WTC11 (cell line): Measurements from ENCODE around the gene SIN3A. TPM values are rescaled to one million over a fixed set of nuclear protein-coding genes. Genes with fewer than 3 reads are reported as not detected.

ENCODE experiments used
- ATAC-seq: fragments of 200-7000 bp; cut with Tn5 transposase; 2 replicates; pipeline ENCODE4 v1.10.0; 2021; ENCODE audit warnings: mild to moderate bottlenecking, moderate library complexity
- CTCF ChIA-PET: fragments of 300-600 bp; sonication (Branson Sonifier 250); formaldehyde crosslinking; loops from one replicate; lab custom pipeline; 2021; ENCODE audit warnings: antibody characterized with exemption; lab: Charles Lee
- POLR2A ChIA-PET: fragments of 350-600 bp; sonication (Branson Sonifier 250); formaldehyde crosslinking; loops from one replicate; lab custom pipeline; 2021; ENCODE audit warnings: antibody characterized with exemption; lab: Charles Lee
- DNase-seq: peaks from one replicate; pipeline ENCODE4 v3.0.0; 2021; ENCODE audit warnings: low spot score
- H3K27ac Mint-ChIP-seq: 2 replicates; pipeline ENCODE4 v1.8.0; 2021; ENCODE audit warnings: mixed read lengths
- H3K27me3 Mint-ChIP-seq: 2 replicates; pipeline ENCODE4 v1.8.0; 2021; ENCODE audit warnings: low read depth, mild to moderate bottlenecking, moderate library complexity, mixed read lengths
- H3K36me3 Mint-ChIP-seq: 2 replicates; pipeline ENCODE4 v1.8.0; 2021; ENCODE audit warnings: mixed read lengths
- H3K4me1 Mint-ChIP-seq: 2 replicates; pipeline ENCODE4 v1.8.0; 2022; ENCODE audit warnings: mixed read lengths
- H3K4me3 Mint-ChIP-seq: 2 replicates; pipeline ENCODE4 v1.8.0; 2021; ENCODE audit warnings: mild to moderate bottlenecking, moderate library complexity, mixed read lengths
- H3K9me3 Mint-ChIP-seq: 2 replicates; pipeline ENCODE4 v1.8.0; 2021; ENCODE audit warnings: mixed read lengths
- AR ChIP-seq: fragments of 250-450 bp; sonication (Bioruptor Pico); IDR thresholded peaks from 2 replicates; pipeline ENCODE4 v1.9.0; 2021; ENCODE audit warnings: mild to moderate bottlenecking
- ATF2 ChIP-seq: sonication (generic); formaldehyde crosslinking; IDR thresholded peaks from 2 replicates; pipeline ENCODE4 v1.8.1; 2022; ENCODE audit warnings: low read depth, missing genetic modification reagents, borderline replicate concordance
- ATF6 ChIP-seq: sonication (generic); formaldehyde crosslinking; IDR thresholded peaks from 2 replicates; pipeline ENCODE4 v1.8.1; 2023; ENCODE audit warnings: mild to moderate bottlenecking, missing genetic modification reagents
- E2F4 ChIP-seq: sonication (generic); formaldehyde crosslinking; IDR thresholded peaks from 2 replicates; pipeline ENCODE4 v1.8.1; 2022; ENCODE audit warnings: low read depth, mild to moderate bottlenecking, moderate library complexity, missing genetic modification reagents, borderline replicate concordance
- E2F5 ChIP-seq: sonication (generic); formaldehyde crosslinking; IDR thresholded peaks from 2 replicates; pipeline ENCODE4 v1.8.1; 2022; ENCODE audit warnings: mild to moderate bottlenecking, moderate library complexity, missing genetic modification reagents
- HMGXB4 ChIP-seq: sonication (generic); formaldehyde crosslinking; IDR thresholded peaks from 2 replicates; pipeline ENCODE4 v1.8.1; 2023; ENCODE audit warnings: mild to moderate bottlenecking, moderate library complexity, missing genetic modification reagents
- JAZF1 ChIP-seq: fragments of 250-450 bp; sonication (Bioruptor Pico); IDR thresholded peaks from 2 replicates; pipeline ENCODE4 v1.9.0; 2021; ENCODE audit warnings: moderate library complexity, mild to moderate bottlenecking, inconsistent platforms
- MLX ChIP-seq: sonication (generic); formaldehyde crosslinking; IDR thresholded peaks from 2 replicates; pipeline ENCODE4 v1.8.1; 2023; ENCODE audit warnings: mild to moderate bottlenecking, missing genetic modification reagents, moderate library complexity
- SMAD4 ChIP-seq: sonication (generic); formaldehyde crosslinking; IDR thresholded peaks from 2 replicates; pipeline ENCODE4 v1.8.0; 2022; ENCODE audit warnings: mild to moderate bottlenecking, missing genetic modification reagents
- SP1 ChIP-seq: sonication (generic); formaldehyde crosslinking; conservative IDR thresholded peaks from 2 replicates; pipeline ENCODE4 v1.8.1; 2022; ENCODE audit warnings: missing genetic modification reagents
- ZBTB43 ChIP-seq: sonication (generic); formaldehyde crosslinking; IDR thresholded peaks from 2 replicates; pipeline ENCODE4 v1.8.1; 2023; ENCODE audit warnings: mild to moderate bottlenecking, missing genetic modification reagents
- ZNF263 ChIP-seq: sonication (generic); formaldehyde crosslinking; IDR thresholded peaks from 2 replicates; pipeline ENCODE4 v1.8.1; 2022; ENCODE audit warnings: low read depth, mild to moderate bottlenecking, moderate library complexity, missing genetic modification reagents
- ZNF317 ChIP-seq: sonication (generic); formaldehyde crosslinking; IDR thresholded peaks from 2 replicates; pipeline ENCODE4 v1.8.1; 2023; ENCODE audit warnings: low read depth, mild to moderate bottlenecking, moderate library complexity, missing genetic modification reagents, borderline replicate concordance
- ZSCAN18 ChIP-seq: fragments of 250-450 bp; sonication (Bioruptor Pico); IDR thresholded peaks from 2 replicates; pipeline ENCODE4 v2.1.2; 2022; ENCODE audit warnings: mild to moderate bottlenecking, moderate library complexity
- total RNA-seq: library from RNA; stranded (reverse); gene quantifications from 3 replicates; pipeline ENCODE4 v1.2.3, GENCODE V29; 2021

The SIN3A gene
- total RNA-seq, 1 experiment from 2014 or later, result 113 TPM

- Mint-ChIP-seq H3K27me3 (peaks cover 19% of the 10 kb centered on the region), H3K27ac (no peak overlapping the region), H3K9me3 (no peaks in the 10 kb centered on the region), H3K36me3 (no peaks in the 10 kb centered on the region), H3K4me1 (peaks cover 5% of the 10 kb centered on the region), H3K4me3 (no peak overlapping the region)
- POLR2A ChIA-PET, result no interaction called here
- DNase-seq, result no peak
- CTCF ChIA-PET, result interaction anchor here (0.7 to 4.3 kb wide), 2 partner anchors 15 to 23 kb away, joined by 3 to 22 read pairs; partner anchors contain the start of gene MAN2C1
- ATAC-seq, result no peak
- TF ChIP-seq SMAD4 (CRISPR knock-in tag), result peak; percentile 28; the same call in 1 of the 2 replicates
- TF ChIP-seq ATF6, result no peak
These were observed 99.1 kb downstream of the SIN3A start for GRCh38 chr15:75352186-75353080.

- H3K9me3 Mint-ChIP-seq, result no peaks in the 10 kb centered on the region
- CTCF ChIA-PET, result interaction anchor here (0.5 to 1.0 kb wide), 2 partner anchors 18 to 769 kb away, joined by 3 to 5 read pairs; partner anchors contain the start of gene MAN2C1
- H3K27ac Mint-ChIP-seq, result no peak overlapping the region
- peaks cover 9% of the 10 kb centered on the region for H3K4me1 Mint-ChIP-seq
- ATAC-seq (no peak), DNase-seq (no peak)
- POLR2A ChIA-PET, result interaction anchor here (0.7 kb wide), 1 partner anchor 21 kb away, joined by 3 read pairs; no protein-coding TSS in a partner anchor
- H3K4me3 Mint-ChIP-seq, result no peak overlapping the region
- H3K27me3 Mint-ChIP-seq, result peaks cover 30% of the 10 kb centered on the region
- H3K36me3 Mint-ChIP-seq, result no peaks in the 10 kb centered on the region
- no peak for TF ChIP-seq SP1 (CRISPR knock-in tag)
- TF ChIP-seq ZBTB43 (CRISPR knock-in tag), result no peak
- no peak for TF ChIP-seq AR (CRISPR knock-in tag)
- no peak for TF ChIP-seq ATF2 (CRISPR knock-in tag)
- no peak for TF ChIP-seq JAZF1 (CRISPR knock-in tag)
- no peak for TF ChIP-seq ZNF317 (CRISPR knock-in tag)
- no peak for TF ChIP-seq E2F5 (CRISPR knock-in tag)
- TF ChIP-seq E2F4 (CRISPR knock-in tag), result no peak
- no peak for TF ChIP-seq ZNF263 (CRISPR knock-in tag)
- TF ChIP-seq ZSCAN18, result no peak
- TF ChIP-seq MLX, result no peak
- no peak for TF ChIP-seq HMGXB4 (CRISPR knock-in tag)
These were observed 100.7 kb downstream of the SIN3A start for GRCh38 chr15:75350601-75351361.
